GM12878 (cell line): ENCODE data around the gene IFI27L1.

Experiments
- JUND ChIP-seq: IDR thresholded peaks from 2 replicates; pipeline ENCODE4 v1.6.1; 2012; ENCODE audit warnings: low read depth, mild to moderate bottlenecking, low read length, improper control_type of control experiment, moderate library complexity
- USF2 ChIP-seq: IDR thresholded peaks from 2 replicates; pipeline ENCODE4 v1.6.1; 2011; ENCODE audit warnings: low read depth, low read length, improper control_type of control experiment, borderline replicate concordance

GRCh38 chr14:94115058-94115591, 34.0 kb downstream of the IFI27L1 start:
- TF ChIP-seq JUND, result no peak
- no peak for TF ChIP-seq USF2
